Caco-2 (cell line): ENCODE measurements around the gene IFNK. TPM values are rescaled to one million over a fixed set of nuclear protein-coding genes. Genes with fewer than 3 reads are reported as not detected.

ENCODE experiments used
- BruUV-seq: library from RNA; stranded (reverse); fragments of 400-500 nt; replicated peaks from 2 replicates; lab custom pipeline; 2021; lab: Mats Ljungman, UMichigan
- CTCF ChIA-PET: fragments of 300-600 bp; sonication (Branson Sonifier 250); formaldehyde crosslinking; loops from one replicate; lab custom pipeline; 2022; ENCODE audit warnings: antibody characterized with exemption; lab: Charles Lee
- POLR2A ChIA-PET: fragments of 300-600 bp; sonication (Branson Sonifier 250); formaldehyde crosslinking; loops from one replicate; lab custom pipeline; 2022; ENCODE audit warnings: antibody characterized with exemption; lab: Charles Lee
- DNase-seq, 2 experiments: peaks; one replicate each; pipeline versions ENCODE4 v3.0.0 to v3.0.0-alpha.2; 2020 to 2022
- H3K27me3 ChIP-seq: replicated peaks from 2 replicates; pipeline ENCODE4 v1.6.0; 2011; ENCODE audit warnings: low read length; ENCODE audit not compliant: control insufficient read depth, insufficient read depth
- H3K36me3 ChIP-seq: 2 replicates; pipeline ENCODE4 v1.5.1; 2011; ENCODE audit warnings: low read length; ENCODE audit not compliant: control insufficient read depth, insufficient read depth
- H3K4me1 ChIP-seq: fragments of 250-450 bp; sonication (Bioruptor Pico); 2 replicates; pipeline ENCODE4 v1.5.1; 2020; ENCODE audit warnings: mild to moderate bottlenecking
- H3K4me3 ChIP-seq: 2 replicates; pipeline ENCODE4 v1.5.1; 2011; ENCODE audit warnings: low read depth, mild to moderate bottlenecking, control low read depth, low read length
- H3K9me3 ChIP-seq: fragments of 250-450 bp; sonication (Bioruptor Pico); 2 replicates; pipeline ENCODE4 v1.5.1; 2020; ENCODE audit warnings: mild to moderate bottlenecking, moderate library complexity
- H3K27ac Mint-ChIP-seq: one replicate; pipeline ENCODE4 v1.8.0; 2022; ENCODE audit warnings: mixed read lengths; ENCODE audit not compliant: unreplicated experiment
- H3K27me3 Mint-ChIP-seq: one replicate; pipeline ENCODE4 v1.8.0; 2022; ENCODE audit warnings: mixed read lengths; ENCODE audit not compliant: insufficient read depth, unreplicated experiment
- H3K36me3 Mint-ChIP-seq: one replicate; pipeline ENCODE4 v1.8.0; 2022; ENCODE audit warnings: mild to moderate bottlenecking, mixed read lengths; ENCODE audit not compliant: insufficient read depth, unreplicated experiment
- H3K4me1 Mint-ChIP-seq: one replicate; pipeline ENCODE4 v1.8.0; 2022; ENCODE audit warnings: low read depth, mixed read lengths; ENCODE audit not compliant: unreplicated experiment
- H3K4me3 Mint-ChIP-seq: one replicate; pipeline ENCODE4 v1.8.0; 2022; ENCODE audit warnings: mild to moderate bottlenecking, moderate library complexity, mixed read lengths; ENCODE audit not compliant: unreplicated experiment
- H3K9me3 Mint-ChIP-seq: one replicate; pipeline ENCODE4 v1.8.0; 2022; ENCODE audit warnings: mixed read lengths; ENCODE audit not compliant: unreplicated experiment
- intact Hi-C: fragments of 100-400 bp; cut with micrococcal nuclease; formaldehyde crosslinking; loops from one replicate; pipeline ENCODE4 v1.10.0; 2022; ENCODE audit not compliant: unreplicated experiment
- total RNA-seq: library from RNA; stranded (reverse); gene quantifications from 2 replicates; pipeline ENCODE4 v1.2.3, GENCODE V29; 2022
- TF ChIP-seq, protein P1 (sequence below), 2 experiments: fragments of 200-600 bp in 1 of 2; IDR thresholded peaks; 1 replicate in 1 of 2; 2 replicates in 1 of 2; pipeline versions ENCODE4 v1.5.1 to v1.8.0; 2011 to 2022; ENCODE audit warnings: antibody characterized with exemption in 1 of 2, control low read depth in 1 of 2, inconsistent platforms in 1 of 2, low read depth in 1 of 2, low read length in 1 of 2, mild to moderate bottlenecking in 1 of 2, moderate library complexity in 1 of 2; ENCODE audit not compliant: insufficient read depth in 1 of 2, severe bottlenecking in 1 of 2, unreplicated experiment in 1 of 2

IFNK gene
- total RNA-seq, 1 experiment from 2014 or later = not detected

DNA sequence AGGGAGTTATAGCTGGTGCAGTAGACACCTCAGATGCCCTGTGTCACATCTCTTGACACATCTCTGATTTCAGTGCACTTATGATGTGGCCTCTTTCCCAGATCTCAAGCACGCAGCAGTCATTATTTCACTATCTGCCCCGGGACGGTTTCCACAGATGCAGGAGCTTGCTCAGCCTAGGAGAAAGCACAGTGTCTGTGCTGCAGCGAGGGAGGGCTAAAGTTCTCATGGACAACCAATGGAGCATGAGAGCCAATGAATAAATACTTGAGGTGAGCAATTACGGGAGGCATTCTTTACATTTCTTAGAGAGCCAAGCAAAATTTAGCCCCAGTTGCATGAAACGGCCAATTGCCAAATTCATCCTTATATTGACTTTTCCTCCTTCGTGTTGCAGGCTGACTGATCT lies 12.9 kb downstream of the IFNK start:
- CTCF ChIA-PET = interaction anchor here (2.3 kb wide), 1 partner anchor 204 kb away, joined by 7 read pairs; no protein-coding TSS in a partner anchor
- H3K4me1 ChIP-seq = no peaks in the 10 kb centered on the region
- BruUV-seq = no TSS peak
- no peaks in the 10 kb centered on the region for H3K27me3 ChIP-seq
- no peak overlapping the region for H3K4me3 Mint-ChIP-seq
- H3K9me3 ChIP-seq = no peaks in the 10 kb centered on the region
- intact Hi-C loops = no loop called here
- no peaks in the 10 kb centered on the region for H3K36me3 Mint-ChIP-seq
- no peak overlapping the region for H3K4me3 ChIP-seq
- no peaks in the 10 kb centered on the region for H3K27me3 Mint-ChIP-seq
- no peak overlapping the region for H3K27ac Mint-ChIP-seq
- no peaks in the 10 kb centered on the region for H3K4me1 Mint-ChIP-seq
- H3K9me3 Mint-ChIP-seq = no peaks in the 10 kb centered on the region
- POLR2A ChIA-PET = no interaction called here
- TF ChIP-seq, protein P1, sequence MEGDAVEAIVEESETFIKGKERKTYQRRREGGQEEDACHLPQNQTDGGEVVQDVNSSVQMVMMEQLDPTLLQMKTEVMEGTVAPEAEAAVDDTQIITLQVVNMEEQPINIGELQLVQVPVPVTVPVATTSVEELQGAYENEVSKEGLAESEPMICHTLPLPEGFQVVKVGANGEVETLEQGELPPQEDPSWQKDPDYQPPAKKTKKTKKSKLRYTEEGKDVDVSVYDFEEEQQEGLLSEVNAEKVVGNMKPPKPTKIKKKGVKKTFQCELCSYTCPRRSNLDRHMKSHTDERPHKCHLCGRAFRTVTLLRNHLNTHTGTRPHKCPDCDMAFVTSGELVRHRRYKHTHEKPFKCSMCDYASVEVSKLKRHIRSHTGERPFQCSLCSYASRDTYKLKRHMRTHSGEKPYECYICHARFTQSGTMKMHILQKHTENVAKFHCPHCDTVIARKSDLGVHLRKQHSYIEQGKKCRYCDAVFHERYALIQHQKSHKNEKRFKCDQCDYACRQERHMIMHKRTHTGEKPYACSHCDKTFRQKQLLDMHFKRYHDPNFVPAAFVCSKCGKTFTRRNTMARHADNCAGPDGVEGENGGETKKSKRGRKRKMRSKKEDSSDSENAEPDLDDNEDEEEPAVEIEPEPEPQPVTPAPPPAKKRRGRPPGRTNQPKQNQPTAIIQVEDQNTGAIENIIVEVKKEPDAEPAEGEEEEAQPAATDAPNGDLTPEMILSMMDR (IDR thresholded peaks at IDR 0.05; ENCODE audit: insufficient read depth in 1 of 2, low read depth in 1 of 2, low read length in 1 of 2, severe bottlenecking in 1 of 2, unreplicated experiment in 1 of 2) = no peak
- no peak for DNase-seq
- H3K36me3 ChIP-seq = no peaks in the 10 kb centered on the region

DNA sequence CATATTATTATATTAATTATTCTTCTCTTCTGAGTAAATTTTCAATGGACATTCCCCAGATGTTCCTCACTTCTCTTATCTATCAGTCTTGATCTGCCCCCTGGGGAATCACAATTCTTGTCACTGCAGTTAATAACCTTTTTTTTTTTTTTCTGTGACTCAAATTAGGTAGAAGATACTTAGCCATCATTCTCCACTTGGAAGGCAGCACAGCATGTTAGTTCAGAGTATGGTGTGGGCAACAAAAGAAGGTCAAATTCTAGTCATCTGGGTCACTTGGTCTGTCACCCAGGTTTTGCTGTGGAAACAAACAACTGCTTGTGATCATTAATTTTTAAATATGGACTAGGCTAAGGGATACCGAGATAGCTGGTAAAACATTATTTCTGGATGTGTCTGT lies 13.7 kb downstream of the IFNK start:
- H3K4me1 Mint-ChIP-seq = no peaks in the 10 kb centered on the region
- ChIA-PET CTCF (interaction anchor here (2.3 kb wide), 1 partner anchor 205 kb away, joined by 7 read pairs; no protein-coding TSS in a partner anchor), POLR2A (no interaction called here)
- TF ChIP-seq, protein P1 (IDR thresholded peaks at IDR 0.05; ENCODE audit: insufficient read depth in 1 of 2, low read depth in 1 of 2, low read length in 1 of 2, severe bottlenecking in 1 of 2, unreplicated experiment in 1 of 2) = no peak
- H3K27me3 Mint-ChIP-seq = no peaks in the 10 kb centered on the region
- no peaks in the 10 kb centered on the region for H3K36me3 ChIP-seq
- intact Hi-C loops = no loop called here
- no peak overlapping the region for H3K4me3 Mint-ChIP-seq
- no peaks in the 10 kb centered on the region for H3K36me3 Mint-ChIP-seq
- DNase-seq = no peak
- no TSS peak for BruUV-seq
- no peaks in the 10 kb centered on the region for H3K27me3 ChIP-seq
- no peaks in the 10 kb centered on the region for H3K9me3 ChIP-seq
- H3K4me1 ChIP-seq = no peaks in the 10 kb centered on the region
- H3K4me3 ChIP-seq = no peak overlapping the region
- no peak overlapping the region for H3K27ac Mint-ChIP-seq
- H3K9me3 Mint-ChIP-seq = no peaks in the 10 kb centered on the region

DNA sequence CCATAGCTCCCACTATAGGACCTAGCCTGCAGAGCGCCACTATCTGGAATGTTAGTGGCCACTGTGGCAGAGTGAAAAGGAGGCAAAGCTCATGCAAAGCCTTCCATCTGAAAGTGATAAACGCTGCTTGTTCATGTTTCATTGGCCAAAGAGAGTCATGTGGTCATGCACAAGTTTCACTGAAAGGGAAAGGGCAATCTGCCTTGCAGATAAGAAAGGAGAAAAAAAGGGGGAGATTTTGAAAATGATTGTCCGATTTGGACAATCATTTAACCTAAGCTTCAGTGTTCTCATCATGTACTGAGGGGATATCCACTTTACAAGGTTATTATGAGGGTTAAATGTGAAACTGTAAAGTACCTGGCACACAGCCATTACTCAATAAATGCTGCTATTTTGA lies 14.6 kb downstream of the IFNK start:
- Histone ChIP-seq H3K9me3 (no peaks in the 10 kb centered on the region), H3K36me3 (no peaks in the 10 kb centered on the region), H3K4me3 (no peak overlapping the region), H3K4me1 (no peaks in the 10 kb centered on the region), H3K27me3 (no peaks in the 10 kb centered on the region)
- no peak overlapping the region for H3K27ac Mint-ChIP-seq
- CTCF ChIA-PET = no interaction called here
- DNase-seq = no peak
- intact Hi-C loops = no loop called here
- no TSS peak for BruUV-seq
- POLR2A ChIA-PET = no interaction called here
- TF ChIP-seq, protein P1 (IDR thresholded peaks at IDR 0.05; ENCODE audit: insufficient read depth in 1 of 2, low read depth in 1 of 2, low read length in 1 of 2, severe bottlenecking in 1 of 2, unreplicated experiment in 1 of 2) = no peak
- H3K4me1 Mint-ChIP-seq = no peaks in the 10 kb centered on the region
- H3K9me3 Mint-ChIP-seq = no peaks in the 10 kb centered on the region
- H3K27me3 Mint-ChIP-seq = no peaks in the 10 kb centered on the region
- no peak overlapping the region for H3K4me3 Mint-ChIP-seq
- H3K36me3 Mint-ChIP-seq = no peaks in the 10 kb centered on the region
